A549 (cell line): ENCODE measurements around the gene HCLS1. TPM values are rescaled to one million over a fixed set of nuclear protein-coding genes. Genes with fewer than 3 reads are reported as not detected.

ENCODE experiments used
- ATAC-seq, 2 experiments: fragments of 200-7000 bp in 1 of 2; fragments of >200 bp in 1 of 2; cut with Nextera tagmentation in 1 of 2; cut with Tn5 transposase in 1 of 2; 3 replicates each; pipeline versions ENCODE4 v1.8.0 to v1.9.1; 2018 to 2020; ENCODE audit warnings: mild to moderate bottlenecking in 1 of 2, moderate library complexity in 1 of 2
- CTCF ChIA-PET: fragments of 300-600 bp; sonication (Branson Sonifier 250); formaldehyde crosslinking; extraction: SDS; loops from one replicate; lab custom pipeline; 2021; ENCODE audit warnings: antibody characterized with exemption, inconsistent platforms; lab: Yijun Ruan, JAX
- POLR2A ChIA-PET: fragments of 350-600 bp; formaldehyde crosslinking; extraction: SDS; loops from one replicate; lab custom pipeline; 2021; ENCODE audit warnings: antibody characterized with exemption, inconsistent platforms; lab: Yijun Ruan, JAX
- DNase-seq, 2 experiments: peaks; one replicate each; pipeline versions ENCODE4 v3.0.0 to v3.0.0-alpha.2; 2011 to 2016; ENCODE audit warnings: low read depth in 1 of 2, low spot score in 1 of 2
- FAIRE-seq: peaks from 2 replicates; lab custom pipeline; 2011; peaks lifted over from hg19 to GRCh38; lab: Jason Lieb, UNC
- H3K27ac ChIP-seq, 2 experiments: fragments of >200 bp; sonication (Bioruptor Twin); formaldehyde crosslinking; 3 replicates each; pipeline ENCODE4 v1.5.1; 2016 to 2017
- H3K4me1 ChIP-seq: fragments of >200 bp; sonication (Bioruptor Twin); formaldehyde crosslinking; 3 replicates; pipeline ENCODE4 v1.6.1; 2016
- H3K4me2 ChIP-seq: fragments of >200 bp; sonication (Bioruptor Twin); formaldehyde crosslinking; 3 replicates; pipeline ENCODE4 v1.6.1; 2016
- H3K4me3 ChIP-seq: fragments of >200 bp; sonication (Bioruptor Twin); formaldehyde crosslinking; 3 replicates; pipeline ENCODE4 v1.5.1; 2016
- H3K9me3 ChIP-seq: fragments of >200 bp; sonication (Bioruptor Twin); formaldehyde crosslinking; 3 replicates; pipeline ENCODE4 v1.6.1; 2016
- CEBPB ChIP-seq, 2 experiments: fragments of >200 bp in 1 of 2; sonication (Bioruptor Twin) in 1 of 2; formaldehyde crosslinking in 1 of 2; IDR thresholded peaks; 2 replicates each; pipeline ENCODE4 v1.6.1; 2012 to 2016
- CHD4 ChIP-seq: fragments of 200-600 bp; sonication (generic); IDR thresholded peaks from 2 replicates; pipeline ENCODE4 v1.6.1; 2016; ENCODE audit warnings: antibody characterized with exemption, mild to moderate bottlenecking, borderline replicate concordance
- CTCF ChIP-seq: fragments of >200 bp; sonication (Bioruptor Twin); formaldehyde crosslinking; IDR thresholded peaks from 3 replicates; pipeline ENCODE4 v1.5.1; 2016
- EHMT2 ChIP-seq: fragments of 200-600 bp; sonication (generic); IDR thresholded peaks from 2 replicates; pipeline ENCODE4 v1.6.1; 2016; ENCODE audit warnings: antibody characterized with exemption, low read depth, mild to moderate bottlenecking, moderate library complexity
- ELK1 ChIP-seq: fragments of 150-350 bp; IDR thresholded peaks from 2 replicates; pipeline ENCODE4 v1.6.1; 2014; ENCODE audit warnings: low read depth, mild to moderate bottlenecking, low read length
- ESRRA ChIP-seq: fragments of 150-350 bp; IDR thresholded peaks from 2 replicates; pipeline ENCODE4 v1.6.1; 2014; ENCODE audit warnings: mild to moderate bottlenecking, low read length, borderline replicate concordance
- GATA3 ChIP-seq: IDR thresholded peaks from 2 replicates; pipeline ENCODE4 v1.6.1; 2012; ENCODE audit warnings: borderline replicate concordance
- HOXA7 ChIP-seq: fragments of 250-450 bp; sonication (Bioruptor Pico); IDR thresholded peaks from 2 replicates; pipeline ENCODE4 v1.5.0; 2020; ENCODE audit warnings: mild to moderate bottlenecking, moderate library complexity
- HOXB13 ChIP-seq: fragments of 250-450 bp; sonication (Bioruptor Pico); IDR thresholded peaks from 2 replicates; pipeline ENCODE4 v1.5.0; 2020; ENCODE audit warnings: low read depth, mild to moderate bottlenecking, moderate library complexity
- KDM1A ChIP-seq: fragments of 200-600 bp; sonication (generic); IDR thresholded peaks from 2 replicates; pipeline ENCODE4 v1.6.1; 2016; ENCODE audit warnings: low read depth, mild to moderate bottlenecking
- KDM5A ChIP-seq: fragments of 200-600 bp; sonication (generic); IDR thresholded peaks from 2 replicates; pipeline ENCODE4 v1.6.1; 2016; ENCODE audit warnings: antibody characterized with exemption, mild to moderate bottlenecking
- MAFK ChIP-seq: fragments of 450-650 bp; IDR thresholded peaks from 2 replicates; pipeline ENCODE4 v1.6.1; 2014; ENCODE audit not compliant: partially characterized antibody
- MAZ ChIP-seq: fragments of 150-350 bp; IDR thresholded peaks from 2 replicates; pipeline ENCODE4 v1.6.1; 2014; ENCODE audit warnings: antibody characterized with exemption, low read depth, low read length, borderline replicate concordance
- MYC ChIP-seq: IDR thresholded peaks from 2 replicates; pipeline ENCODE4 v1.6.1; 2012; ENCODE audit warnings: mild to moderate bottlenecking, inconsistent platforms, low read length, improper control_type of control experiment, borderline replicate concordance
- NR3C1 ChIP-seq: fragments of >200 bp; sonication (Bioruptor Twin); formaldehyde crosslinking; IDR thresholded peaks from 3 replicates; pipeline ENCODE4 v1.6.1; 2017
- PBX3 ChIP-seq: IDR thresholded peaks from 2 replicates; pipeline ENCODE4 v1.6.1; 2012
- POLR2A ChIP-seq: IDR thresholded peaks from 2 replicates; pipeline ENCODE4 v1.6.1; 2012; ENCODE audit warnings: mild to moderate bottlenecking, low read length
- POLR2AphosphoS2 ChIP-seq: conservative IDR thresholded peaks from 2 replicates; pipeline ENCODE4 v1.6.1; 2012; ENCODE audit warnings: low read length, improper control_type of control experiment, inconsistent platforms
- RNF2 ChIP-seq: fragments of 200-600 bp; sonication (generic); IDR thresholded peaks from 2 replicates; pipeline ENCODE4 v1.6.1; 2016; ENCODE audit warnings: low read depth, mild to moderate bottlenecking, antibody characterized with exemption, moderate library complexity, borderline replicate concordance
- TFCP2L1 ChIP-seq: fragments of 250-450 bp; sonication (Bioruptor Pico); IDR thresholded peaks from 2 replicates; pipeline ENCODE4 v1.5.0; 2021; ENCODE audit warnings: mild to moderate bottlenecking
- ZC3H11A ChIP-seq: fragments of 450-650 bp; IDR thresholded peaks from 2 replicates; pipeline ENCODE4 v1.6.1; 2014; ENCODE audit warnings: antibody characterized with exemption, mild to moderate bottlenecking
- ZSCAN20 ChIP-seq: fragments of 250-450 bp; sonication (Bioruptor Pico); IDR thresholded peaks from 2 replicates; pipeline ENCODE4 v1.8.0; 2022; ENCODE audit warnings: mild to moderate bottlenecking, moderate library complexity
- WGBS: methylation state at CpG from one replicate; pipeline ENCODE4 v1.1.6; 2017; ENCODE audit errors: missing lambda C conversion rate; 5-methylcytosine and 5-hydroxymethylcytosine counted together
- polyA minus RNA-seq: library from RNA; depleted of rRNA, polyadenylated mRNA; stranded (reverse); fragments of >200 nt; gene quantifications from 2 replicates; pipeline ENCODE4 v1.2.3, GENCODE V29; 2011; rRNA and poly(A)+ RNA removed
- polyA plus RNA-seq, 4 experiments: library from polyadenylated mRNA; depleted of rRNA in 3 of 4; stranded (reverse); fragments of >200 nt; fragmentation: RNase III in 1 of 4; extraction: RNeasy Plus Mini Kit Qiagen cat#74134 plus additional on column Dnase treatment in 1 of 4; gene quantifications; 2 replicates in 3 of 4; 3 replicates in 1 of 4; pipeline ENCODE4 v1.2.3, GENCODE V29; 2011 to 2017
- TF ChIP-seq, protein P1 (sequence below): fragments of 450-650 bp; IDR thresholded peaks from 2 replicates; pipeline ENCODE4 v1.6.1; 2014; ENCODE audit warnings: antibody characterized with exemption
- TF ChIP-seq, protein P2 (sequence below): fragments of 200-600 bp; sonication (generic); IDR thresholded peaks from 2 replicates; pipeline ENCODE4 v1.6.1; 2016; ENCODE audit warnings: antibody characterized with exemption, mild to moderate bottlenecking, moderate library complexity

HCLS1 gene, protein sequence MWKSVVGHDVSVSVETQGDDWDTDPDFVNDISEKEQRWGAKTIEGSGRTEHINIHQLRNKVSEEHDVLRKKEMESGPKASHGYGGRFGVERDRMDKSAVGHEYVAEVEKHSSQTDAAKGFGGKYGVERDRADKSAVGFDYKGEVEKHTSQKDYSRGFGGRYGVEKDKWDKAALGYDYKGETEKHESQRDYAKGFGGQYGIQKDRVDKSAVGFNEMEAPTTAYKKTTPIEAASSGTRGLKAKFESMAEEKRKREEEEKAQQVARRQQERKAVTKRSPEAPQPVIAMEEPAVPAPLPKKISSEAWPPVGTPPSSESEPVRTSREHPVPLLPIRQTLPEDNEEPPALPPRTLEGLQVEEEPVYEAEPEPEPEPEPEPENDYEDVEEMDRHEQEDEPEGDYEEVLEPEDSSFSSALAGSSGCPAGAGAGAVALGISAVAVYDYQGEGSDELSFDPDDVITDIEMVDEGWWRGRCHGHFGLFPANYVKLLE
- polyA plus RNA-seq (2011; rRNA removed) (0.12 and 0.49 TPM in 2 replicates), polyA plus RNA-seq (2017; fragmentation: RNase III; extraction: RNeasy Plus Mini Kit Qiagen cat#74134 plus additional on column Dnase treatment) (0.09 to 0.24 TPM (median 0.14 TPM) in 3 replicates), polyA minus RNA-seq (0.68 and 1.5 TPM in 2 replicates)
- 0.01 and 0.06 TPM in 2 replicates for polyA plus RNA-seq (2012; cell fraction: cytosol; rRNA removed)
- 0.16 and 0.50 TPM in 2 replicates for polyA plus RNA-seq (2012; cell fraction: nucleus; rRNA removed)

DNA sequence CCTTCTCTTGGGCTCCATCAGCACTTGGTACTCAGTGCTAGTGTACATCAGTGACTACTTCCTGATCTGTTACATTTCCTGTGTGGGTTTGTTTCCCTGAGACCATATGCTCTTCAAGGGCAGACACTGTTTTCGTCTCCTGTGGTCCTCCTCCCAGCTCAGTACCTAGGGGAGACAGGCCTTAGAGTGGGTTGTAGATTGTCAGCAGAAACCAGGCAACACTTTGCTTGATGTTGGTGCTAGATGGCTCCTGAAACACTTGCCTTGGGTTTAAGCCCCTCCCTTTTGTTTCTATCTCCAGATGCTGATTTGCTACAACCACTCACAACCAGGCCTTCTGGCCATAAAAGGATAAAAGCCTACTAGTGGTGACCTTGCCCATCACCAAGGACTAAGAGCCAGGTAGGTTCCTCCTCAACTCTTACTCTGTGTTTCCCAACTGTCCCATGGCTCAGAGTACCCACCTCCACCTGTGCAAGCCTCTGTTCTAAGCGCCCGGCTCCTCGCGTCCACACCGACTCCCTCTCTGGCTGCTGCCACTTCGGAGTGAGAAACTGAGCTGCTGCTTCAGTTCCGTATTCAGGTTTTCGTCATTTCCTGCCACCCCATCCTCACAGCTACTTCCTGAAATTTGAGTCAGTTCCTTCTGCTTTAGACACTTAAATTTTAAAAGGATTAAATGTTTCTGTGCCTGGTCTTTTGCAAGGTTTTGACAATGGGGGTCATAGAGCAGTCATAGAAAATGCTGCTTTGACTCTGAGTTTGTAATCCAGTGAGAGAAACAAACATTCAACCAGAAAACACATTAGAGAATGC is at the start of gene HCLS1:
Gene HCLS1 (minus strand): TSS at position 548 of the 816 bp plus-strand sequence. CDS start 2,556 bp downstream, outside the sequence.
- Histone ChIP-seq H3K4me1 (no peaks in the 10 kb centered on the region), H3K27ac (no peak within 1 kb of the TSS), H3K9me3 (no peaks in the 10 kb centered on the region), H3K4me2 (no peak within 1 kb of the TSS), H3K4me3 (no peak within 1 kb of the TSS)
- CTCF ChIA-PET, result interaction anchor here (0.6 to 1.0 kb wide), 2 partner anchors 21 to 1557 kb away, joined by 3 read pairs; no protein-coding TSS in a partner anchor
- ATAC-seq, result peak; percentile 45; a peak in 4 of 6 replicates
- no peak for TF ChIP-seq MAZ
- TF ChIP-seq POLR2A, result no peak
- TF ChIP-seq PBX3, result no peak
- TF ChIP-seq ZC3H11A, result no peak
- TF ChIP-seq CEBPB (IDR thresholded peaks at IDR 0.05), result no peak
- no peak for TF ChIP-seq HOXB13 (CRISPR knock-in tag)
- no peak for TF ChIP-seq MAFK
- no peak for TF ChIP-seq ESRRA
- TF ChIP-seq KDM5A, result no peak
- no peak for TF ChIP-seq ZSCAN20 (CRISPR knock-in tag)
- no peak for TF ChIP-seq MYC
- WGBS, result 94% methylated on average over 9 of the region's 9 CpGs
- DNase-seq, result no peak
- POLR2A ChIA-PET, result no interaction called here
- no peak for FAIRE-seq

GRCh38 chr3:121710347-121710746 is 49.6 kb upstream of the HCLS1 start:
- H3K4me1 ChIP-seq, result 0 out of 3 replicates have a peak, but pooled peaks cover 6% of the 10 kb centered on the region
- ATAC-seq, result no peak
- H3K27ac ChIP-seq, result no peak overlapping the region
- ChIA-PET POLR2A (no interaction called here), CTCF (interaction anchor here (0.8 kb wide), 1 partner anchor 33 kb away, joined by 3 read pairs; no protein-coding TSS in a partner anchor)
- 89% methylated on average over 1 of the region's 1 CpG for WGBS
- FAIRE-seq, result peak; percentile 46
- no peak for DNase-seq
- H3K9me3 ChIP-seq, result no peaks in the 10 kb centered on the region
- no peak for TF ChIP-seq MAFK
- TF ChIP-seq POLR2AphosphoS2, result no peak
- no peak for TF ChIP-seq EHMT2
- TF ChIP-seq, protein P1, sequence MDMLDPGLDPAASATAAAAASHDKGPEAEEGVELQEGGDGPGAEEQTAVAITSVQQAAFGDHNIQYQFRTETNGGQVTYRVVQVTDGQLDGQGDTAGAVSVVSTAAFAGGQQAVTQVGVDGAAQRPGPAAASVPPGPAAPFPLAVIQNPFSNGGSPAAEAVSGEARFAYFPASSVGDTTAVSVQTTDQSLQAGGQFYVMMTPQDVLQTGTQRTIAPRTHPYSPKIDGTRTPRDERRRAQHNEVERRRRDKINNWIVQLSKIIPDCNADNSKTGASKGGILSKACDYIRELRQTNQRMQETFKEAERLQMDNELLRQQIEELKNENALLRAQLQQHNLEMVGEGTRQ, result no peak
- no peak for TF ChIP-seq KDM1A
- no peak for TF ChIP-seq RNF2
- no peak for TF ChIP-seq NR3C1
- TF ChIP-seq ZSCAN20 (CRISPR knock-in tag), result no peak
- no peak for TF ChIP-seq GATA3
- TF ChIP-seq CTCF, result no peak
- no peak for TF ChIP-seq HOXA7 (CRISPR knock-in tag)
- no peak for TF ChIP-seq ELK1
- no peak for TF ChIP-seq MAZ
- TF ChIP-seq ESRRA, result no peak
- TF ChIP-seq CHD4, result no peak
- no peak for TF ChIP-seq KDM5A
- TF ChIP-seq, protein P2, sequence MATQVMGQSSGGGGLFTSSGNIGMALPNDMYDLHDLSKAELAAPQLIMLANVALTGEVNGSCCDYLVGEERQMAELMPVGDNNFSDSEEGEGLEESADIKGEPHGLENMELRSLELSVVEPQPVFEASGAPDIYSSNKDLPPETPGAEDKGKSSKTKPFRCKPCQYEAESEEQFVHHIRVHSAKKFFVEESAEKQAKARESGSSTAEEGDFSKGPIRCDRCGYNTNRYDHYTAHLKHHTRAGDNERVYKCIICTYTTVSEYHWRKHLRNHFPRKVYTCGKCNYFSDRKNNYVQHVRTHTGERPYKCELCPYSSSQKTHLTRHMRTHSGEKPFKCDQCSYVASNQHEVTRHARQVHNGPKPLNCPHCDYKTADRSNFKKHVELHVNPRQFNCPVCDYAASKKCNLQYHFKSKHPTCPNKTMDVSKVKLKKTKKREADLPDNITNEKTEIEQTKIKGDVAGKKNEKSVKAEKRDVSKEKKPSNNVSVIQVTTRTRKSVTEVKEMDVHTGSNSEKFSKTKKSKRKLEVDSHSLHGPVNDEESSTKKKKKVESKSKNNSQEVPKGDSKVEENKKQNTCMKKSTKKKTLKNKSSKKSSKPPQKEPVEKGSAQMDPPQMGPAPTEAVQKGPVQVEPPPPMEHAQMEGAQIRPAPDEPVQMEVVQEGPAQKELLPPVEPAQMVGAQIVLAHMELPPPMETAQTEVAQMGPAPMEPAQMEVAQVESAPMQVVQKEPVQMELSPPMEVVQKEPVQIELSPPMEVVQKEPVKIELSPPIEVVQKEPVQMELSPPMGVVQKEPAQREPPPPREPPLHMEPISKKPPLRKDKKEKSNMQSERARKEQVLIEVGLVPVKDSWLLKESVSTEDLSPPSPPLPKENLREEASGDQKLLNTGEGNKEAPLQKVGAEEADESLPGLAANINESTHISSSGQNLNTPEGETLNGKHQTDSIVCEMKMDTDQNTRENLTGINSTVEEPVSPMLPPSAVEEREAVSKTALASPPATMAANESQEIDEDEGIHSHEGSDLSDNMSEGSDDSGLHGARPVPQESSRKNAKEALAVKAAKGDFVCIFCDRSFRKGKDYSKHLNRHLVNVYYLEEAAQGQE, result no peak
- TF ChIP-seq TFCP2L1 (CRISPR knock-in tag), result no peak
- no peak overlapping the region for H3K4me3 ChIP-seq
- H3K4me2 ChIP-seq, result no peak overlapping the region
